HTR-8/SVneo (cell line): Measurements from ENCODE around the gene DCPS.

Source experiments
- DNase-seq: peaks from one replicate; pipeline ENCODE4 v3.0.0; 2011; ENCODE audit warnings: low spot score, mixed read lengths; ENCODE audit not compliant: insufficient read length
- FAIRE-seq: peaks from 2 replicates; lab custom pipeline; 2011; peaks lifted over from hg19 to GRCh38; lab: Jason Lieb, UNC

DCPS gene

DNA sequence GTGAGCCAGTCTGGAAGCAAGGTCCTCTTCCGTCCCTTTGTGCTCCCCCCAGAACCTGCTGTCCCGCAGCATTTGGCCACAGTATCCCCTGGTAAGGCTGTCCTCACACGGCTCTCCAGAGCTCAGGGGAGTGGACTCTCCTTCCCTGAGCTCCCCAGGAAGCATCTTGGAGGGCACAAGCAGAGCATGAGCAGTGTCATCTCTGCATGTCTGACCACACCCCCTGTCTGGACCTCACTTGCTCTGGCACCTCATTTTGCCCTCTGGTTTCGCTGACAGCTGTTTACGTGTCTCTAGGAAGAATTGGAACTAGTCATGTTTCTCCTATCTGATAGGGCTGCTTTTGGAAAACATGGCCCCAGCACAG is 15.5 kb downstream of the DCPS start:
- no peak for DNase-seq
- no peak for FAIRE-seq

GRCh38 chr11:126322996-126323395 is 19.1 kb downstream of the DCPS start:
- DNase-seq (no peak), FAIRE-seq (no peak)

DNA sequence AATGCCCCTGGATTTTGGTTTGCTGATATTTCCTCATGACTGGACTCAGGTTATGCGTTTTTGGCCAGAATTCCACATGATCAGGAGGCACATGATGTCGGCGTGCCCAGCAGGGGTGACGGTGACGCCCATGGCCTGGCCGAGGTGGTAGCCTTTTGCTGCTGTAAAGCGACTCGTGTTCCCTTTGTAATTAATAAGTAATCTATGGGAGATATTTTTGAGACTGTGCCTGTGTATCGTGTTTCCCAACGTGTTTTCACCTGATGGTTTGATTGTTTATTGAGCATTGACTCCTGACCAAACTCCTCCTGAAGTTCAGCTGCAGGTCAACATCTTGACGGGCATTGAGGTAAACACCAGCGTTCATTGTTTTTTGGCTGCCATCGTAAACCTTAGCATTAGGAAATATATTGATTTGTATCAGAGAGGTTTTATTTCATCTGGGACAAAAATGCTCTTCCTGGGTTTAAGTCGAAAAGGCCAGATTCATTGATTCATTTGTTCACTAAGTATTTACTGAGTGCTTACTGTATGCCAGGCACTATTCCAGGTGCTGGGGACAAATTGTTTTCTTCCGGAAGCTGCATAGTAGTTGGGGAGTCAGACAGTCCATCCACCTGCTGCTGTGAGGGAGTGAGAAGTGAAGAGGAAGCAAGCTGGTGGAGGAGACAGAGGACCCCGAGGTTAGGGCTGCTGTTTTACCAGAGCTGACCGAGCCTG is 23.6 kb downstream of the DCPS start:
- FAIRE-seq, result no peak
- DNase-seq, result no peak

GRCh38 chr11:126328001-126328390 is 24.1 kb downstream of the DCPS start:
- FAIRE-seq, result no peak

DNA sequence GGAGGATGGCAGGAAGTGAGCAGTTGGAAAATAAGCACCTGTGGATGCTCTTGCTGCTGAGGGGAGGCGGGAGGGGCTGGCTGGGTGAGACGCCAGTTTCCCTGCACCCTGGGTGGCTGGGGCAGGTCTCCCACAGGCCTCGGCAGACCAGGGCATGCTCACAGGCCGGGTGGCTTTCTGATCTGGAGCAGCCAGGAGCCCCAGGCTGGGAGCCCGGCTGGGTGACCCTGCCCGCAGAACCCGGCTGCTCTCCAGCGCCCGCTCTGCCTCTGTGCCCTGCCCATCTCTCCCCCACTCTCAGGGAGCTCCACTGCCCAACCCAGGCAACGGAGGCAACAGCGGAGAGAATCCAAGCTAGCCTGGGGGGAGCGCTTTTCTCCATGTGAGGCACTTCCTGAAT is 24.6 kb downstream of the DCPS start:
- FAIRE-seq (no peak), DNase-seq (no peak)

More at GRCh38 chr11:126328001-126328390, 24.1 kb downstream of the DCPS start:
- DNase-seq, result no peak

GRCh38 chr11:126328938-126329643 is 25.2 kb downstream of the DCPS start:
- FAIRE-seq (no peak), DNase-seq (no peak)

- DNase-seq (no peak), FAIRE-seq (no peak)
Measured at GRCh38 chr11:126329644-126330211, 25.9 kb downstream of the DCPS start.

DNA sequence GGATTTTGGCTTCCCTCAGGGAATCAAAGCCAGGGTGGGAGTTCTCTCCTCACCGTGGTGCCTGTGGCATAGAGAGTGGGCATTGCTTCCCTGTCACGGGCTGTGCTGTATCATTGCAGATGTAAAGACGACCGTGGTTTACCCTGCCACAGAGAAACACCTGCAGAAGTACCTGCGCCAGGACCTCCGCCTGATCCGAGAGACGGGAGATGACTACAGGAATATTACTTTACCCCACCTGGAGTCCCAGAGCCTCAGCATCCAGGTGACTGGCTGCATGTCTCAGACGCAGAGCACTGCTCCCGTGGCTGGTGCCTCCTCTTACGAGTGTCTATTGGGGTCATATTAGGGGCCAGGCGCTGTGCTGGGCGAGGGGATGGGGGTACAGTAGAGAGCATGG is 27.4 kb downstream of the DCPS start:
- FAIRE-seq (no peak), DNase-seq (no peak)

DNA sequence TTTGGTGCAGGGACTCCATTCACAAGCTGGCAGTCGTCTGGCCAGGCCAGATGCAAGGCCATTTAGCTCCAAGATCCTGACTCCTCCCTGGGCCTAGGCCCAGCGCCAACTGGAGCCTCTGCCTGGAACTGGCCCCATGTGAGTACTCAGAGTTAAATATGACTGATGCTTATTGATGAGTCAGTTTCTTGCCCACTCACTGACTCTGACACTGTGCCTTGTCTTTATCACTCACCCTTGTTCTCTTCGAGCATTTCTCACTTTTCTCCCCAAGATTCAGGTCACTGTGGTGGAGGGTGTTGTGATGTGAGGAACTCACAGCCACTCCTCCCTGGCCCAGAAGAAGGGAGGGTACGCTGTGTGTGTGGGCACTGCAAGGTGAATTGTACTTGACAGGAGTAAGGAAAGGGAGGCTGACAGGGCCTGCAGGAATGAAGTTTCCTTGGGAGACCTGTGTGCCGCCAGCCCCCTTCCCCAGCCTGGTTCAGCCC is 28.4 kb downstream of the DCPS start:
- no peak for FAIRE-seq

GRCh38 chr11:126333142-126333541 is 29.3 kb downstream of the DCPS start:
- no peak for DNase-seq
- FAIRE-seq, result no peak

More for the DNA sequence above, 28.4 kb downstream of the DCPS start:
- DNase-seq, result peak; percentile 71

DNA sequence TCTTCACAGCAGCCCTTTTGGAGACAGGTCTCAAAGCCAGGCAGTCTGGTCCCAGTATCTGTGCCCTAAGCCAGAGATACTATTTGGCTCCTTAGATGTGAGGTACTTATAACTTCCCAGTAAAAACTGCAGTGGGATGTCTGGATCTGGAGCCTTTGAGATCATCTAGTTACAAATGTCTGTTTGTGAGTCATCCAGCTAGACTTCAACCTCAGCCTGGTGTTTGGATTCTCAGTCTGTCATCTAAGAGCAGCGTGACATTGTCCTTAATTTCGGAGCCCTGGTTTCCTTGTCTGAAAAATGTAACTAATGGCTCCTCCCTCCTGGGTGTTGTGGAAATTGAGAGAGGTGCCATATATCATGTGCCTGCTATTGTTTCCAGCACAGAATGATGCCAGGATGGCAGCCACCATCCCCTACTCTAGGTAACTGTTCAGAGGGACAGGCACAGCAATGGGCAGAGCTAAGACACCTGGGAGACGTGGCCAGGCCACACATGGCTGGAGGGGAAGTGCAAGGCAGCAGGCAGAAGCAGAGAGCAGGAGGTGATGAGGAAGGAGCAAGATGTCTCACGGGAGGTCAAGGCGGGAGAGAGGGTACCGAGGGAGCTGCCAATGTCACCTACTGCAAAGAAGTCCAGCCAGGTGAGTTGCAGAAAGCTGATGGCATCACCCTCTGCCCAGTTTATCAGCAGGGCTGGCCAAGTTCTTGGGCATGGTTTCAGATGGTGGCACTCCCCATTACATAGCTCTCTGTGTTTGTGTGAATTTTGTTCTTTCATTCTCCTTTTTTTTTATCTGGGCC is 31.0 kb downstream of the DCPS start:
- FAIRE-seq (no peak), DNase-seq (no peak)

DNA sequence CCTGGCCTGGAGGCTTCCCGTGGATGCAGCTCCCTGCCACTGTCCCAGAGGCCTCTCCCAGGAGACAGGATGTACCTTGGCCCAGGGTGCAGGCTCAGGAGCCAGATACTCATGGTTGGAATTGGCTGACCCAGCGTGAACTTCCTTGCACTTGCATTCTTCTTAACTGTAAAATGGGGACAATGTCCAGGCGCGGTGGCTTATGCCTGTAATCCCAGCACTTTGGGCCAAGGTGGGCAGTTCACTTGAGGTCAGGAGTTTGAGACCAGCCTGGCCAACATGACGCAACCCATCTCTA is 31.6 kb downstream of the DCPS start:
- DNase-seq (no peak), FAIRE-seq (no peak)

DNA sequence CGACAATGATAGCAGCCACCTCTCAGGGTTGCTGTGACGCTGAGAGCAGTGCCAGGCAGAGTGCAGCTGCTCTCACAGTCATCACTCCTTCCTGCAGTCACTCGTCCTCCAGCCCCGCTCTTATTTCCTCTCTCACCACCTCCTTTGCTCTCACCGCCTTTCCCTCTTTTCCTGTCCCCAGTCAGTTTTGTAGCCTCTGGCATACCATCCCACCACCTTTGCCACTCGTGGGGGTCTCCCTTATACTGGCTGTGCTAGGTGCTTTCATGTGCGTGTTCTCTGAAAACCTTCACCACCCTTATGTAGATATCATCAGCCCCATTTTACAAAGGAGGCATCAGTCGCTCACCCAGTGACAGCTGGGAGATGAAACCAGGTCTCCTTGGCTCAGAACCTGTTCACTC is 32.3 kb downstream of the DCPS start:
- FAIRE-seq (no peak), DNase-seq (no peak)

- DNase-seq (no peak), FAIRE-seq (no peak)
Measured at GRCh38 chr11:126336671-126337101, 32.8 kb downstream of the DCPS start.

DNA sequence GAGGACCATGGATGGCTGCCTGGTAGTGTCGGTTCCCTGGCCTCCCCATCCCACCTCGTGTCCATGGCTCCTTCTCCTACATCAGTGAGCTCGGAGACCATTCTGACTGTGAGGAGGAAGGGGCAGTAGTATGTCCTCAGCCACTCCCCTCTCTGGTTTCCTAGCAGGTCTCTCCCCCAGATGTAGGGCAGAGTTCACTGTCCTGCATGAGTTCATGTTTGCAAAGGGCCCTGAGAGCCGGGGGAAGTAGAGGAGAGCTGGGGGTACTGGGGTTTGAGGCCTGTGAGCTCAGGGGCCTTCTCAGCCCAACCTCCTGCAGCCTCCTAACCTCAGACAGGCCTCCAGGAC is 33.2 kb downstream of the DCPS start:
- DNase-seq (no peak), FAIRE-seq (no peak)

GRCh38 chr11:126337474-126338241 is 33.8 kb downstream of the DCPS start:
- DNase-seq (no peak), FAIRE-seq (no peak)

DNA sequence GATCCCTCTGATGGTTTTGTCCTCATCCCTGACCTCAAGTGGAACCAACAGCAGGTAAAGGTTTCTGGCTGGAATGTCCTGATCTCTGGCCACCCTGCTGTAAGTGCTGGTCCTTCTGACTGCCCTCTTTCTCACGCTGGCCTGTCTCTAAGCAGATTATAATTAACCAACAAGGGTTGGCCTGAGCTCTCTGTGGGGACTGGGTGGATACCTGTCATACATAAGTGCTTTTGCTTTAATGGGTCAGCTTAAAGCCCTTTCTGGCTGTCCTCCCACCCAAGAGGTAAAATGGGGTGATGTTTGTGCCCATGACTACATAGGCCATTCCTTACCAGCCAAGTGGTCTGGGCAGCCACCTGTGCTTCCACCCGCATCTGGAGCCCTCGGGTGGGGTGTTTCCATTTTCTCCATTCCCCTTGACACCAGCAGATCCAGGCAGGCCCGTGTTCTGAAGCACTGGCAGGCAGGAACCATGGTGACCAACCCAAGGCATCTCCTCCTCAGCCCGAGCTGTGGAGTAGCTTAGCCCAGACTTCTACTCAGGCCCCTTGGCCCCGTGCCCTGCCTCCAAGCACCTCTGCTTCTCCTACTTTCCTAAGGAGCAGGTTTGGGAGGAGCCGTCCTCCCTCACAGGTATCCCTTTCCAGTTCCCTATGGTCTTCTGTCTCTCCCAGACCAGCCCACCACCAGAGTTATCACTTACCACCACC is 34.6 kb downstream of the DCPS start:
- FAIRE-seq (no peak), DNase-seq (no peak)

GRCh38 chr11:126339073-126339862 is 35.4 kb downstream of the DCPS start:
- no peak for FAIRE-seq
- no peak for DNase-seq
